ENCODE results near the gene LRRC45.

DNA sequence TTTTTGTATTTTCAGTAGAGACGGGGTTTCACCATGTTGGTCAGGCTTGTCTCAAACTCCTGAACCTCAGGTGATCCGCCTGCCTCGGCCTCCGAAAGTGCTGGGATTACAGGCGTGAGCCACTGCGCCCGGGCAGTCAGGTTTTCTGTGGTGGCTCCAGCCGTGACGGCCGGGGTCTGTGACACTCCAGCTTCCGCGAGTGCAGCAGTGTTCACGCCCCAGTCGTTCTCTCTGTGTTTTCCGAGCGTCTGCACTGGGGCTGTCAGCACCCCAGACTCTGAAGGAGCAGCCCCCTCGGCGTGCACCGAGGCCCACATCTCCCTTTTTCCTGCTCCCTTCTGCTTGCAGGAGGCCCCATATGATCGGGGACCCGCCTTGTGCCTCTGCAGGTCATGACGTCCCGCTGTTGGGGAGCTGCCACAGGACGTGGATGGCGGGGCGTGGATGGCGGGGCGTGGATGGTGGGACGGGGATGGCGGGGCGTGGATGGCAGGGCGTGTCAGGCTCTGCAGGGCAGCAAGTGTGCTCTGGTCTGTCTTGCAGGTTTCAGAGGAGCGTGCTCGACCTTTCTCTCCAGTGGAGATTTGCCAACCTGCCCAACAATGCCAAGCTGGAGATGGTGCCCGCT is 40.0 kb upstream of the LRRC45 start:
- TF ChIP-seq CTCF (IDR thresholded peaks at IDR 0.05; ENCODE audit: borderline replicate concordance, extremely low read depth, low read length, poor library complexity, severe bottlenecking) (no peak), EZH2 (IDR thresholded peaks at IDR 0.05; ENCODE audit: borderline replicate concordance, low read depth, low read length, severe bottlenecking) (no peak)

Data from DND-41 (cell line).